ENCODE data around the gene MSL1. TPM values are rescaled to one million over a fixed set of nuclear protein-coding genes. Genes with fewer than 3 reads are reported as not detected.
"Not testable (repeated sequence)": the region's sequence is repeated elsewhere in the genome, so short reads cannot be mapped to it uniquely, and the experiment has no call there.

Gene MSL1
- total and polyA plus RNA-seq, 2 of the 4 experiments (the other 2 are of a cell fraction): 28.3 to 48.4 TPM

GRCh38 chr17:40139566-40140058, 17.8 kb downstream of the MSL1 start:
- H3K4ac ChIP-seq (ENCODE audit: low read depth, low read length): peak overlapping the region; percentile 99
- dilution Hi-C loops (cut with HindIII; ENCODE audit: low sequenced_read_pairs, unreplicated experiment): no loop called here
- H3K27me3 ChIP-seq (ENCODE audit: control insufficient read depth, insufficient read depth, low read length): no peaks in the 10 kb centered on the region
- peak overlapping the region; percentile 84 for H3K9ac ChIP-seq (ENCODE audit: low read depth, low read length)
- no peaks in the 10 kb centered on the region for H3K9me3 ChIP-seq (ENCODE audit: control insufficient read depth, insufficient read depth, low read length)
- intact Hi-C loops (cut with micrococcal nuclease): loop anchor here (1.0 kb wide), 1 partner anchor 26 kb away; no protein-coding TSS in a partner anchor
- peaks cover 4% of the 10 kb centered on the region for H3K4me1 ChIP-seq (ENCODE audit: control insufficient read depth, insufficient read depth, low read length)
- H4K8ac ChIP-seq (ENCODE audit: low read depth in 2 of 2, low read length in 2 of 2): peak overlapping the region; percentile 76 to 100
- peak overlapping the region; percentile 85; the same call in 1 of the 2 replicates for H3K18ac ChIP-seq (ENCODE audit: low read depth, low read length)
- H2BK20ac ChIP-seq (ENCODE audit: low read depth, low read length): peak overlapping the region; percentile 3
- DNase-seq (no peak), ATAC-seq (ENCODE audit: low read depth) (peak; percentile 0)
- H3K36me3 ChIP-seq (ENCODE audit: control insufficient read depth, insufficient read depth, low read length): peaks cover 19% of the 10 kb centered on the region
- WGBS, 2 experiments (ENCODE audit: extremely low coverage in 2 of 2, insufficient read length in 1 of 2): 35% methylated on average over 5 of the region's 14 CpGs; no CpG with 5 or more reads in 1 of the 2 experiments
- H3K56ac ChIP-seq (ENCODE audit: extremely low read depth, insufficient read depth, low read length): peak overlapping the region; percentile 95
- CTCF ChIA-PET: interaction anchor here (1.0 to 1.1 kb wide), 2 partner anchors 11 to 26 kb away, joined by 3 to 5 read pairs; no protein-coding TSS in a partner anchor
- H2BK15ac ChIP-seq (ENCODE audit: low read depth, low read length): peak overlapping the region; percentile 55; the same call in 1 of the 3 replicates
- H3K14ac ChIP-seq (replicated peaks; ENCODE audit: low read depth, low read length): peak overlapping the region; percentile 100
- H4K91ac ChIP-seq (ENCODE audit: insufficient read depth, low read depth, low read length): peak overlapping the region; percentile 93
- in situ Hi-C loops (cut with MboI; ENCODE audit: low sequenced_read_pairs): no loop called here
- peak overlapping the region; percentile 77 for H2AK5ac ChIP-seq (ENCODE audit: low read depth, low read length)
- TSS peak; percentile 85 for BruUV-seq (replicated peaks)
- H3K4me2 ChIP-seq (ENCODE audit: low read depth, low read length): peak overlapping the region; percentile 89
- H4K5ac ChIP-seq (ENCODE audit: low read depth, low read length): peak overlapping the region; percentile 95
- H2BK120ac ChIP-seq (ENCODE audit: low read depth, low read length): peak overlapping the region; percentile 91
- H2BK5ac ChIP-seq (ENCODE audit: low read depth, low read length, poor library complexity, severe bottlenecking): peak overlapping the region; percentile 96
- H4K20me1 ChIP-seq (ENCODE audit: insufficient read depth, low read length): no peaks in the 10 kb centered on the region
- 0 out of 2 replicates have a peak, but pooled peaks cover 3% of the 10 kb centered on the region for H3K9me1 ChIP-seq (ENCODE audit: insufficient read depth, low read length)
- peak overlapping the region; percentile 100 for H3K23ac ChIP-seq (ENCODE audit: low read depth, low read length)
- peak overlapping the region; percentile 84 for H2AFZ ChIP-seq (replicated peaks; ENCODE audit: low read length, poor library complexity)
- TF ChIP-seq MAZ (IDR thresholded peaks at IDR 0.05; ENCODE audit: borderline replicate concordance, low read depth, low read length): no peak
- no peak for TF ChIP-seq CTCF (conservative IDR thresholded peaks at IDR 0.05; ENCODE audit: low read depth, low read length)
- no peak for TF ChIP-seq RFX5 (IDR thresholded peaks at IDR 0.05; ENCODE audit: low read depth, low read length)
- no peak for TF ChIP-seq NFE2L2 (IDR thresholded peaks at IDR 0.05; ENCODE audit: low read depth, low read length)
- no peak for TF ChIP-seq BHLHE40 (IDR thresholded peaks at IDR 0.05; ENCODE audit: low read depth, low read length)
- no peak for TF ChIP-seq MAFK (IDR thresholded peaks at IDR 0.05; ENCODE audit: low read depth, low read length)
- POLR2A ChIA-PET (ENCODE audit: unreplicated experiment): interaction anchor here (1.5 to 1.6 kb wide), 2 partner anchors 17 to 41 kb away, joined by 4 to 5 read pairs; partner anchors contain the start of gene MSL1
- H2AK9ac ChIP-seq (replicated peaks; ENCODE audit: low read depth, low read length, poor library complexity): peak overlapping the region; percentile 90
- H3K27ac ChIP-seq (ENCODE audit: insufficient read depth, low read length): peak overlapping the region; percentile 81
- H3K79me1 ChIP-seq (ENCODE audit: low read depth in 1 of 2, low read length in 2 of 2): peaks cover 27 to 44% of the 10 kb centered on the region in 2 experiments
- peak overlapping the region; percentile 58 for H3K4me3 ChIP-seq (ENCODE audit: insufficient read depth, low read depth, low read length)

DNA sequence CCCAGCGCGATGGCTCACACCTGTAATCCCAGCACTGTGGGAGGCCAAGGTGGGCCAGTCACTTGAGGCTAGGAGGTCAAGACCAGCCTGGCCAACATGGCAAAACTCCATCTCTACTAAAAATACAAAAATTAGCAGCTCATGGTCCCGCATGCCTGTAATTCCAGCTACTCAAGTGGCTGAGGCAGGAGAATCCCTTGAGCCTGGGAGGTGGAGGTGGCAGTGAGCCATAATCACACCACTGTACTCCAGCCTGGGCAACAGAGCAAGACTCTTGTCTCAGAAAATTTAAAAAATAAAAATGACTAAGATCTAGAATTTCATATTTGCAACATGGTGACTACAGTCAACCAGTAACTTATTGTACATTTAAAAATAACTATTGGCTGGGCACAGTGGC, 21.4 kb downstream of the MSL1 start:
- dilution Hi-C loops (cut with HindIII; ENCODE audit: low sequenced_read_pairs, unreplicated experiment): not testable (repeated sequence)
- CTCF ChIA-PET: interaction anchor here (0.6 kb wide), 1 partner anchor 105 kb away, joined by 3 read pairs; no protein-coding TSS in a partner anchor

More for the DNA sequence above, 21.4 kb downstream of the MSL1 start:
- H3K14ac ChIP-seq (replicated peaks; ENCODE audit: low read depth, low read length); H3K4me3 ChIP-seq (ENCODE audit: insufficient read depth, low read depth, low read length); H3K27ac ChIP-seq (ENCODE audit: insufficient read depth, low read length); BruUV-seq (replicated peaks); H3K9ac ChIP-seq (ENCODE audit: low read depth, low read length); H4K8ac ChIP-seq (ENCODE audit: low read depth in 2 of 2, low read length in 2 of 2); H2BK5ac ChIP-seq (ENCODE audit: low read depth, low read length, poor library complexity, severe bottlenecking); H3K18ac ChIP-seq (ENCODE audit: low read depth, low read length); H4K91ac ChIP-seq (ENCODE audit: insufficient read depth, low read depth, low read length); H4K5ac ChIP-seq (ENCODE audit: low read depth, low read length); H3K9me1 ChIP-seq (ENCODE audit: insufficient read depth, low read length); H2BK120ac ChIP-seq (ENCODE audit: low read depth, low read length); POLR2A ChIA-PET (ENCODE audit: unreplicated experiment); intact Hi-C loops (cut with micrococcal nuclease); H4K20me1 ChIP-seq (ENCODE audit: insufficient read depth, low read length); ATAC-seq (ENCODE audit: low read depth); H2BK20ac ChIP-seq (ENCODE audit: low read depth, low read length); H2BK15ac ChIP-seq (ENCODE audit: low read depth, low read length); H2AFZ ChIP-seq (replicated peaks; ENCODE audit: low read length, poor library complexity); in situ Hi-C loops (cut with MboI; ENCODE audit: low sequenced_read_pairs); H3K27me3 ChIP-seq (ENCODE audit: control insufficient read depth, insufficient read depth, low read length); H2AK5ac ChIP-seq (ENCODE audit: low read depth, low read length); H3K4ac ChIP-seq (ENCODE audit: low read depth, low read length); H3K56ac ChIP-seq (ENCODE audit: extremely low read depth, insufficient read depth, low read length); H3K9me3 ChIP-seq (ENCODE audit: control insufficient read depth, insufficient read depth, low read length); H3K4me2 ChIP-seq (ENCODE audit: low read depth, low read length); DNase-seq; H3K4me1 ChIP-seq (ENCODE audit: control insufficient read depth, insufficient read depth, low read length); H2AK9ac ChIP-seq (replicated peaks; ENCODE audit: low read depth, low read length, poor library complexity); H3K23ac ChIP-seq (ENCODE audit: low read depth, low read length): not testable (repeated sequence)
- peaks cover 20% of the 10 kb centered on the region for H3K36me3 ChIP-seq (ENCODE audit: control insufficient read depth, insufficient read depth, low read length)
- WGBS, 2 experiments (ENCODE audit: extremely low coverage in 2 of 2, insufficient read length in 1 of 2): no CpG with 5 or more reads among the region's 3 CpGs
- peaks cover 37 to 56% of the 10 kb centered on the region in 2 experiments for H3K79me1 ChIP-seq (ENCODE audit: low read depth in 1 of 2, low read length in 2 of 2)
